Limb (tissue), 2 donors: ENCODE data around the gene FANCC.
"Not testable (repeated sequence)": the region's sequence is repeated elsewhere in the genome, so short reads cannot be mapped to it uniquely, and the experiment has no call there.

Experiments used
- DNase-seq, 2 donors: peaks; one replicate each; pipeline ENCODE4 v3.0.0-alpha.2; 2016; ENCODE audit errors: extremely low spot score in 2 of 2

The FANCC gene

GRCh38 chr9:95330720-95331404 is 13.4 kb upstream of the FANCC start:
- DNase-seq = no peak

- DNase-seq = not testable (repeated sequence)
Measured at GRCh38 chr9:95329061-95329460, 11.6 kb upstream of the FANCC start.

GRCh38 chr9:95327239-95327865 is 9.8 kb upstream of the FANCC start:
- no peak for DNase-seq

DNA sequence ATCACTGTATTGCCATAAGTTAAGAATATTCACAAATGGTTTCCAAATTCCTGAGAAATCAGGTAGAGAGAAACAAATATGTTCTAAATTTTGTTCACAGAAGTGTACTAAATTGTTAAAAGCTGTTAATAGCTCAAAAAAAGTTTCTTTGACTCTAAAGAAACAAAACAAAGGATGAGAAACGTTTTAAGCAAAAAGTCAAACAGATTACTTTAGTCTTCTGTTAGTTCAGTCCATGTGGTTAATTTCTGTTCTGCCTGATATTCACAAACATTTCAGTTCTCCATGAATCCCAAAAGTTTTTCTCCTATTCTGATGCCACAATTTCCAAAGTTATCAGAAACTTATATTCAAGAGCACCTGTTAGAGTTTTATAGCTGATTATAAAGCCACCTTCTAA is 7.7 kb upstream of the FANCC start:
- no peak for DNase-seq

DNA sequence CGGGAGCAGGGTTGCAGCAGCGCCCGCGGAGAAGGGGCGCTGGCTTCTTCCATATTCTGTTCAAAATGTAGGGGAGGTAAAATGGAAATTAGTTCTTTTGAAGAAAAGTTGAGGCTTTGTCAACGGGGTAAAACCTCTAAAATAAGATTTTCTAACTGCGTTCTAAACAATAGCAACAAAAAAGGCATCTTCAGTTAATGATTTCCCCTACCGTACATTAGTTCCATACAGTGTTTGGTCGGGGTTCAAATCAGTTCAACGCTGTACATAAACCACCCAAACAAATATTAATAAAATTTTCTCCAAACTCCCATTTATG is 343 bp upstream of the FANCC start:
- DNase-seq = no peak

GRCh38 chr9:95316794-95317118 is 753 bp downstream of the FANCC start:
- no peak for DNase-seq

- DNase-seq = no peak
Measured at GRCh38 chr9:95316274-95316673, 1.2 kb downstream of the FANCC start.

- DNase-seq = no peak
Measured at GRCh38 chr9:95315108-95315746, 2.3 kb downstream of the FANCC start.

GRCh38 chr9:95313010-95313498 is 4.5 kb downstream of the FANCC start:
- peak; percentile 61 to 71 for DNase-seq

DNA sequence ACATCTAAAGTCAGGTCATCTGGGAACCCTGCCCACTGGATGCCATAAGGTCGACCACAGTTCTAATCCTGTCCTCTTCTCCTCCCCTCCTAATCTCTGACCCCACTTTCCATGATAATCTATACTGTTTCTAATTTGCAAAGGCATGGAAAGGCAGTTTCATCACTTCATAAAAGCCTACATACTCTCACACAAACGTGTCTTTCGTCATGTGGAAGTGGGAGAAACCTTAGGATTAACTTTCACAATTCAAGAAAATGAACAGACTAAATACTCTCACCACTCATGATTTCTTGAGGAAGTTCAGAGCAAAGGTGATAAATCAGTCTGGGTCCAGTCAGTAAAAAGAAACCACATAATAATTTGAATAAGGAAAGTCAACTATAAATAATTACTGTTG is 5.5 kb downstream of the FANCC start:
- DNase-seq = no peak

GRCh38 chr9:95307538-95307937 is 10.0 kb downstream of the FANCC start:
- no peak for DNase-seq

- DNase-seq = no peak
Measured at GRCh38 chr9:95306819-95307218, 10.7 kb downstream of the FANCC start.

- no peak for DNase-seq
Measured at GRCh38 chr9:95305770-95306492, 11.6 kb downstream of the FANCC start.

GRCh38 chr9:95302479-95302878 is 15.0 kb downstream of the FANCC start:
- no peak for DNase-seq

DNA sequence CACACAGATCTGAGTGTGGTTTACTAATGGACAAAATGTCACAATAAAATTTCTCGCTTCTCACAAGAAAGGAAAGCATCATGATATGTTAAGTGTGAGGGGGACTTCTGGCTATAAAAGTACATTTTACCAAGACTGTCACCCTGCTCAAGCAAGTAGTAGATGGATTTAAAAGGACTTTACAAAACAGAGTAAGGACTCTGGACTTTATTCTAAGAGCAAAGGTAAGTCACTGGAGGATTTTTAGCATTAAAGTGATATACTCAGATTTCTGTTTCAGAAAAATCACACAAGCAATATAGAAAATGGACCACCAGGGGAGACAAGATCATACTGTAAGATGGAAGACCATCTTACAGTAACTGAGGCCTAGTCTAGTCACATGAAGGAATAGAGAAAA is 19.7 kb downstream of the FANCC start:
- no peak for DNase-seq

GRCh38 chr9:95297316-95297715 is 20.2 kb downstream of the FANCC start:
- DNase-seq = no peak

DNA sequence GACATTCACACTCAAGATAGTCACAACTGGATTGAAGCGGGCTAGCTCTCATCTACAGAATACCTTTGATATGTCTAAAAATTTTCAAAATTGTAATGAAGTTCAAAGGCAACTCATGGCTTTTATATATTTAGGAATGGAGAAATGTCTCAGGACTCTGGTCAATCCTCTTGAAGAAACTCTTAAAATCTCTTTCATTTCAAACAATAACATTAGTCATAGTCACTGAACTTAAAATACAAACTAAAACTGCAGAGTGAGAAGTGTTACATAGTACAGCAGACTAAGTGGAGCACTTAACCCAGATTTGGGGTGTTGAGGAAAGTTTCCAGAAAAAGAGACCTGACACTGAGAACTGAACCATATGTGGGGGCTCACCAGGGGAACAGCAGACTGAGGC is 20.7 kb downstream of the FANCC start:
- no peak for DNase-seq

GRCh38 chr9:95293296-95293695 is 24.2 kb downstream of the FANCC start:
- DNase-seq = not testable (repeated sequence)

- no peak for DNase-seq
Measured at GRCh38 chr9:95292226-95292625, 25.3 kb downstream of the FANCC start.

DNA sequence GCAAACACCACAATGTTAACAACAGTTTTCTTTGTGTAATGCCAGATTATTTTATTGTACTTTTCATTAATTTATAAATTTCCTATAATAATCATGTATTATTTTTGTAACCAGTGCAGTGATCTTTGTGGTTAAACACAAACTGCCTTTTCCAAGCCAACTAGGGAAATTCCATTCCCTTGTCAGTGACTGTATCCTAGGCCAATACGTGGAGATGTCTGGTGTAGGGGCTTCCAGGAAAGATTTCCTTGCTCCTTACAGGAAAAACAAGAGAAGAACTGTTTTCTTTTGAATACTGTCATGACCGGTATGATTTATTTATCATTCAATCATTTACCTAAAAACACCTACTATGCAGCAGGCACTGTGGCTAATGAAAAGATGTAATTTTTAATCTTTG is 31.4 kb downstream of the FANCC start:
- no peak for DNase-seq

- no peak for DNase-seq
Measured at GRCh38 chr9:95285307-95285706, 32.2 kb downstream of the FANCC start.
